ENCODE results near the gene ANKRD33B.
A peak's percentile ranks its signal among the peaks of the same experiment; 100 is the strongest.

The ANKRD33B gene

DNA sequence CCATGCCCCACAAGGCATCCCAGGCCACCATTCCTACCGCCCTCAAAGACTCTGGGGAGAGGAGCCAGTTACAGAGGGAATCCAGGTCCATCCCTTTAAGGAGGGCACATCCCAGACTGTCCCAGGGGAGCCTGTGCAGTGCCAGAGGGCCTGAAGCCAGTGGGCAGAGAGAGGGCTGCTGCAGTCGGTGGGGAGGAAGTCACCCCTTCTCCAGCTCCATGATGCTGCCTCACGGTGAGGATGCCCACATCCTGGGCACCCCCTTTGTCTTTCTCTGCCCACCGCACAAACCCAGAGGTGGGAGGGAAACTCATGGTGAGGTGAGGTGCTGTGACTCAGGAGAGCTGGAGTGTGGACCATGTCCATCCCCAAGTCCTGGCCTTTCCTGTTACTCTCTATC is 26.2 kb upstream of the ANKRD33B start:
- no peaks in the 10 kb centered on the region for H3K27me3 ChIP-seq (replicated peaks; ENCODE audit: insufficient read depth, low read length)
- TF ChIP-seq, protein P1, sequence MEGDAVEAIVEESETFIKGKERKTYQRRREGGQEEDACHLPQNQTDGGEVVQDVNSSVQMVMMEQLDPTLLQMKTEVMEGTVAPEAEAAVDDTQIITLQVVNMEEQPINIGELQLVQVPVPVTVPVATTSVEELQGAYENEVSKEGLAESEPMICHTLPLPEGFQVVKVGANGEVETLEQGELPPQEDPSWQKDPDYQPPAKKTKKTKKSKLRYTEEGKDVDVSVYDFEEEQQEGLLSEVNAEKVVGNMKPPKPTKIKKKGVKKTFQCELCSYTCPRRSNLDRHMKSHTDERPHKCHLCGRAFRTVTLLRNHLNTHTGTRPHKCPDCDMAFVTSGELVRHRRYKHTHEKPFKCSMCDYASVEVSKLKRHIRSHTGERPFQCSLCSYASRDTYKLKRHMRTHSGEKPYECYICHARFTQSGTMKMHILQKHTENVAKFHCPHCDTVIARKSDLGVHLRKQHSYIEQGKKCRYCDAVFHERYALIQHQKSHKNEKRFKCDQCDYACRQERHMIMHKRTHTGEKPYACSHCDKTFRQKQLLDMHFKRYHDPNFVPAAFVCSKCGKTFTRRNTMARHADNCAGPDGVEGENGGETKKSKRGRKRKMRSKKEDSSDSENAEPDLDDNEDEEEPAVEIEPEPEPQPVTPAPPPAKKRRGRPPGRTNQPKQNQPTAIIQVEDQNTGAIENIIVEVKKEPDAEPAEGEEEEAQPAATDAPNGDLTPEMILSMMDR (IDR thresholded peaks at IDR 0.05; ENCODE audit: low read length) = no peak
- no peak for TF ChIP-seq EZH2 (optimal IDR thresholded peaks at IDR 0.05; ENCODE audit: low read depth, low read length)
- no peak for TF ChIP-seq EZH2phosphoT487 (IDR thresholded peaks at IDR 0.05; ENCODE audit: low read length)
- H3K4me3 ChIP-seq (ENCODE audit: low read length) = no peak overlapping the region
- H4K20me1 ChIP-seq (ENCODE audit: insufficient read depth, low read length) = no peaks in the 10 kb centered on the region
- H3K27ac ChIP-seq (ENCODE audit: low read length) = peak overlapping the region; percentile 54; the same call in 1 of the 2 replicates
- H3F3A ChIP-seq (ENCODE audit: insufficient read depth, low read length) = peaks cover 7% of the 10 kb centered on the region; the same call in 1 of the 2 replicates
- H3K4me1 ChIP-seq (ENCODE audit: low read length) = peaks cover 14% of the 10 kb centered on the region
- no peaks in the 10 kb centered on the region for H3K9me3 ChIP-seq (replicated peaks; ENCODE audit: insufficient read depth, low read length)
- DNase-seq = no peak
- peak overlapping the region; percentile 21; the same call in 1 of the 2 replicates for H3K9ac ChIP-seq (ENCODE audit: low read length)
- H3K36me3 ChIP-seq (replicated peaks; ENCODE audit: insufficient read depth, low read length) = no peaks in the 10 kb centered on the region
- peak overlapping the region; percentile 84 for H2AFZ ChIP-seq (ENCODE audit: low read length)
- H3K4me2 ChIP-seq (ENCODE audit: low read depth, low read length) = peak overlapping the region; percentile 79
- H3K79me2 ChIP-seq (ENCODE audit: low read length) = no peaks in the 10 kb centered on the region
- no peaks in the 10 kb centered on the region for H3K9me2 ChIP-seq (replicated peaks; ENCODE audit: insufficient read depth, low read length)

DNA sequence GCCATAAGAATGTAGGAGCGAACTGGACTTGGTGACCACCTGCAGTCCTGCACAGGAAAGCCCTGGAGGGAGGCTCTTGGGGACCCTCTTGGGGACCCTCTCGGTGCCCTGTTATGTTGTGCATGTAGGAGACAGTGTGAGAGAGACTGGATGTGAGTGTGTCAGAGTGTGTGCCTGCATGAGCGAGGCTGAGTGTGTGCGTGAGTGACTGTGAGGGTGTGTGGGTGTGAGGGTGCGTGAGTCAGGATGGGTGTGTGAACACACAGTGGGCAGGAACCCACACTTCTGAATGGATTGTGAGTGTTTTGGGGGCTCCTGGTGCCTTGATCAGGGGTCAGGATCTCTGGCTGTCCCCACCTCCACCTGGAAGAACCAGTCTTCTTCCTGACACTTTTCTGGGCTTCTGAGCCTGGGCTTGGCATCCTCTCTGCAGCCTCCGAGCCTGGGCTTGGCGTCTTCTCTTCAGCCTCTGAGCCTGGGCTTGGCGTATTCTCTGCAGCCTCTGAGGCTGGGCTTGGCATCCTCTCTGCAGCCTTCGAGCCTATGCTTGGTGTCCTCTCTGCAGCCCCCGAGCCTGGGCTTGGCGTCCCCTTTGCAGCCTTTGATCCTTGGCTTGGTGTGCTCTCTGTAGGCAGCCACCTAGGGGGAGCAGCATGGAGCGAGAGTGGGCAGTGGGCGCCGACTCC is 25.6 kb upstream of the ANKRD33B start:
- Histone ChIP-seq H3K4me2 (ENCODE audit: low read depth, low read length) (no peak overlapping the region), H2AFZ (ENCODE audit: low read length) (no peak overlapping the region), H3K9ac (ENCODE audit: low read length) (no peak overlapping the region), H4K20me1 (ENCODE audit: insufficient read depth, low read length) (no peaks in the 10 kb centered on the region), H3F3A (ENCODE audit: insufficient read depth, low read length) (peaks cover 7% of the 10 kb centered on the region; the same call in 1 of the 2 replicates), H3K27ac (ENCODE audit: low read length) (no peak overlapping the region), H3K36me3 (replicated peaks; ENCODE audit: insufficient read depth, low read length) (no peaks in the 10 kb centered on the region), H3K9me3 (replicated peaks; ENCODE audit: insufficient read depth, low read length) (no peaks in the 10 kb centered on the region), H3K79me2 (ENCODE audit: low read length) (no peaks in the 10 kb centered on the region), H3K4me3 (ENCODE audit: low read length) (no peak overlapping the region), H3K4me1 (ENCODE audit: low read length) (peaks cover 14% of the 10 kb centered on the region), H3K9me2 (replicated peaks; ENCODE audit: insufficient read depth, low read length) (no peaks in the 10 kb centered on the region), H3K27me3 (replicated peaks; ENCODE audit: insufficient read depth, low read length) (no peaks in the 10 kb centered on the region)
- DNase-seq = no peak
- no peak for TF ChIP-seq EZH2 (optimal IDR thresholded peaks at IDR 0.05; ENCODE audit: low read depth, low read length)
- no peak for TF ChIP-seq EZH2phosphoT487 (IDR thresholded peaks at IDR 0.05; ENCODE audit: low read length)
- TF ChIP-seq, protein P1 (IDR thresholded peaks at IDR 0.05; ENCODE audit: low read length) = no peak

DNA sequence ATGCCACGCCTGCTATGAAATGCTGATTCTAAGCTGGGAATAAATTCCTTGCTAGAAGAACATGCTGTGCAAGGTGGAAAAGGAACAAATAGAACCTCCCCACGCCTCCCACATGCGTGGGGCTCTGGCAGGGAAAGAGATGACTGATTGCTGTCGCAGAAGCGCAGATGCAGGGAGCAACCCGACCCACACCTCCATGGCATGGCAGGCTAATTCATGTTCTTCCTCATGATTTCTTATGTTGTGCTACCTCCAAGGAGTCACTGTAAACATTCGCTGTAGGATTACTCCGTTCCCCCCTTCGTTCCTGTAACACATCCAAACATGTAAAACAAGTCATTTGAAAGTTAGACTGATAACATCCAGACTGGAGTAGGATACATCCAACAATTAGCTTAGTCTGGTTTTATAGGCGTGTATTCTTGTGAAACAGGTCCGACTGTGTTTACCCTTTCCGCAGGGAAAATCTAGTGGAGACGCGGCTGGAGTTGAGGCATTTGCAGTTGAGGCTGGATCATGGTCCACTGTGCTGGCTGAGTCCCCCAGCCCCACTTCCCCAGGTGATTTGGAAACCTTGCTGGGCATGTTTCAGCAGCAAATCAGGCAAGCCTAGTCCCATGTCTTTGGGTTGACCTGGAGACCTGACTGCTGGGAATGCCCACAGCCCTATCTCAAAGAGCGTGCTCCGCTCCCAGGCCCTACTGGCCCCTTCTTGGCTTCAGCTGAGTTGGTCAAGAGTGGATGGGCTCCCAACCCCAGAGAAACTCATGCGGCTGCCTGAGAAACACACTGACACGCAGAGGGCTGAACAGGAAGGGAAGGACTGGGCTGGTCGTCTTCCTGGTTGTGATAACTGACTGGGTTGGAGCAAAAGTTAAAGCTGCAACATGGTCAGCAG is 24.8 kb upstream of the ANKRD33B start:
- Histone ChIP-seq H3K27ac (ENCODE audit: low read length) (no peak overlapping the region), H2AFZ (ENCODE audit: low read length) (no peak overlapping the region), H3F3A (ENCODE audit: insufficient read depth, low read length) (peaks cover 7% of the 10 kb centered on the region; the same call in 1 of the 2 replicates), H3K4me2 (ENCODE audit: low read depth, low read length) (no peak overlapping the region), H3K27me3 (replicated peaks; ENCODE audit: insufficient read depth, low read length) (no peaks in the 10 kb centered on the region), H3K36me3 (replicated peaks; ENCODE audit: insufficient read depth, low read length) (no peaks in the 10 kb centered on the region), H3K9me2 (replicated peaks; ENCODE audit: insufficient read depth, low read length) (no peaks in the 10 kb centered on the region), H4K20me1 (ENCODE audit: insufficient read depth, low read length) (no peaks in the 10 kb centered on the region), H3K4me1 (ENCODE audit: low read length) (peaks cover 14% of the 10 kb centered on the region), H3K9ac (ENCODE audit: low read length) (no peak overlapping the region), H3K79me2 (ENCODE audit: low read length) (no peaks in the 10 kb centered on the region), H3K9me3 (replicated peaks; ENCODE audit: insufficient read depth, low read length) (no peaks in the 10 kb centered on the region), H3K4me3 (ENCODE audit: low read length) (no peak overlapping the region)
- TF ChIP-seq EZH2 (optimal IDR thresholded peaks at IDR 0.05; ENCODE audit: low read depth, low read length) (no peak), EZH2phosphoT487 (IDR thresholded peaks at IDR 0.05; ENCODE audit: low read length) (no peak)
- TF ChIP-seq, protein P1 (IDR thresholded peaks at IDR 0.05; ENCODE audit: low read length) = no peak
- no peak for DNase-seq

Measured in MM.1S (cell line).